ENCODE measurements around the gene HOXB5.

The HOXB5 gene

DNA sequence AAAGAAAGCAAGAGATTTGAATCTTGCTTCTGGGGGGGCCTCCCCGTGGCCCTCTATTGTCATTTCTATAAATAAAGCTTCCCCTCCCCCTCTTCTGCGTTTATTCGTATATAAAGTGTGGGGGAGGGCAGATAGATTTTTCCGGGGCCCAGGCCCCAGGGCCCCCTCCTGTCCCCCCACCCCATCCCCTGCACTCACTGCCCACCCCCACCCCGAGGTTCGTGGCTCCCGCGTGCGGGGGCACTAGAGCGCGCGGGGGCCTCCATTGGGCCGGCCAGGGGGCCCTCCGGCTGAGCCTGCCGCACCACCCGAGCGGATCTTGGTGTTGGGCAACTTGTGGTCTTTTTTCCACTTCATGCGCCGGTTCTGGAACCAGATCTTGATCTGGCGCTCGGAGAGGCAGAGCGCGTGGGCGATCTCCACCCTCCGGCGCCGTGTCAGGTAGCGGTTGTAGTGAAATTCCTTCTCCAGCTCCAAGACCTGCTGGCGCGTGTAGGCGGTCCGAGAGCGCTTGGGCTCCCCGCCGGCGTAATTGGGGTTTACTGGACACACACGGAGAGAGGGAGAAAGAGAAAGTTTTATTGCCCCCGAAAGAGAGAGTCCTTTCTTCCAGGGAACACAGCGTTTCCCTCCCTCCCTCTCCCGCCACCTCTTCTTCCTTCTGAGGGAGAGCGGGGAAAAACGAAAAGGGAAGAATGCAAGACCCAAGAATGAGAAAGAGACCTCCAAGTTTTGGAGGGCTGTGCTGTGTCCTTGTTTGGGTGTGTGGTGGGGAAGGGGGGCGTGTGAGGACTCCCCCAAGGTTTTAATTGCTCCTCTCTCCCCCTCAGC, 16.9 kb downstream of the HOXB5 start:
- H3K4me2 ChIP-seq (ENCODE audit: low read length, poor library complexity, severe bottlenecking): peak overlapping the region; percentile 60
- no peaks in the 10 kb centered on the region for H3K9me3 ChIP-seq (ENCODE audit: control insufficient read depth, low read length)
- H2AFZ ChIP-seq (ENCODE audit: low read depth, low read length): no peak overlapping the region
- H3K14ac ChIP-seq (ENCODE audit: low read length in 2 of 2): peak overlapping the region in 1 of 2 experiments; percentile 88
- peak overlapping the region in 1 of 2 experiments; percentile 91 for H3K23ac ChIP-seq (ENCODE audit: low read length in 2 of 2)
- H2BK120ac ChIP-seq (ENCODE audit: low read depth, low read length): peak overlapping the region; percentile 98
- peak overlapping the region; percentile 18 to 96 for H3K4me3 ChIP-seq (ENCODE audit: insufficient read depth in 1 of 2, low read depth in 1 of 2, low read length in 2 of 2)
- peak overlapping the region; percentile 89 to 97 for H3K18ac ChIP-seq (ENCODE audit: low read depth in 1 of 2, low read length in 2 of 2)
- H3K4me1 ChIP-seq (ENCODE audit: control insufficient read depth, insufficient read depth, low read depth, low read length): peaks cover 38% of the 10 kb centered on the region
- H3K27ac ChIP-seq (ENCODE audit: low read length, poor library complexity, severe bottlenecking): peak overlapping the region; percentile 37
- peak overlapping the region in 1 of 2 experiments; percentile 7 for H2BK12ac ChIP-seq (ENCODE audit: low read length in 2 of 2)
- H3K36me3 ChIP-seq (ENCODE audit: control insufficient read depth in 1 of 2, insufficient read depth in 2 of 2, low read depth in 1 of 2, low read length in 2 of 2): peaks cover 10 to 15% of the 10 kb centered on the region in 2 experiments
- peak overlapping the region; percentile 74 for H4K91ac ChIP-seq (ENCODE audit: low read length)
- peak overlapping the region; percentile 59 for H2BK5ac ChIP-seq (ENCODE audit: low read depth, low read length, poor library complexity, severe bottlenecking)
- H3K79me1 ChIP-seq (replicated peaks; ENCODE audit: low read length, poor library complexity, severe bottlenecking): peaks cover 5% of the 10 kb centered on the region
- no peak overlapping the region for H2AK5ac ChIP-seq (ENCODE audit: low read length, severe bottlenecking)
- peak overlapping the region; percentile 73 for H4K8ac ChIP-seq (ENCODE audit: low read length)
- DNase-seq: peak; percentile 84
- peaks cover 0 to 4% of the 10 kb centered on the region in 2 experiments for H3K27me3 ChIP-seq (ENCODE audit: control insufficient read depth in 1 of 2, insufficient read depth in 1 of 2, low read length in 2 of 2)
- WGBS: under 1% methylated on average over 24 of the region's 43 CpGs
- H3K4ac ChIP-seq (ENCODE audit: low read depth in 1 of 2, low read length in 2 of 2): peak overlapping the region; percentile 60 to 98
- H3K9ac ChIP-seq (ENCODE audit: low read length): peak overlapping the region; percentile 95
- no peak overlapping the region for H2BK15ac ChIP-seq (ENCODE audit: low read depth, poor library complexity, severe bottlenecking)

DNA sequence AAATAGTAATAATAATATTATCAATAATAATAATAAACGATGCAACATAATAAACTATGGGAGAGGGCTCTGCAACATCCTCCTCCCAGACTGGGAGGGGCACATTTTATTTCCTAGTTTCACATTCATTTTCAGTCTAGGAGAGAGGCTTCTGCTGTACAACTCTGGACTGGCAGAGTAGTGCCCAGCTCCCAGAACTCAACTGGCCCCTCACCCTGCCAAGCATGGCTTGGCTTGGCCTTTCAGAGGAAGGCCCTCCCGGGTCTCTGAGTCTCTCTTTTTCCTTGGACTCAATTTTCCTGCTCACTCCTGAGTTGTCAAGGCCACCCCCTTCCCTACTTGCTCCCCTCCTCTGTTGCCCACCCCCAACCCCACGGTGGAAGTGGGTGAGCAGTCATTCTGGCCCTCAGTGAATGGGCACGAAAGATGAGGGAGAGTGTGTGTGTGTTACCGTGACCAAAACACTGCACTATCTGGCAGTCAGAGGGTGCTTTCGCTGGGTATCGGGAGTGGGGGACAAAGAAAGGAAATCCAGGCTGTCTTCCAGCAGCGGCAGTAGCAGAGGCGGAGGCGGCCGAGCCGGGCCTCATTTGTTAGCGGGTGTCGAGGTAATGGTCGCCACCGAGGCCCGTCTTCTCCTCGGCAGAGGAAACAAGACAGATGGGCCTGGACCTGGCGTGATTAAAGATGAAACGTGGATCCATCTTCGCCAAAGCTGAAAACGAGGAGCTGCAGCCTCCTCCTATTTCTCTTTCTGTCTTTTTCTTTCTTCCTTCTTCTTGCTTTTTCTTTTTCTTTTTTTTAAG, 17.7 kb downstream of the HOXB5 start:
- no peak overlapping the region for H2AK5ac ChIP-seq (ENCODE audit: low read length, severe bottlenecking)
- peak overlapping the region; percentile 94 for H4K8ac ChIP-seq (ENCODE audit: low read length)
- WGBS: 3% methylated on average over 18 of the region's 22 CpGs
- H3K23ac ChIP-seq (ENCODE audit: low read length in 2 of 2): peak overlapping the region; percentile 1 to 91
- peak overlapping the region; percentile 95 for H3K9ac ChIP-seq (ENCODE audit: low read length)
- peaks cover 35% of the 10 kb centered on the region for H3K4me1 ChIP-seq (ENCODE audit: control insufficient read depth, insufficient read depth, low read depth, low read length)
- no peak overlapping the region for H2BK5ac ChIP-seq (ENCODE audit: low read depth, low read length, poor library complexity, severe bottlenecking)
- H4K91ac ChIP-seq (ENCODE audit: low read length): peak overlapping the region; percentile 88
- H2BK15ac ChIP-seq (ENCODE audit: low read depth, poor library complexity, severe bottlenecking): no peak overlapping the region
- H3K27ac ChIP-seq (ENCODE audit: low read length, poor library complexity, severe bottlenecking): peak overlapping the region; percentile 7
- peak overlapping the region; percentile 98 for H2BK120ac ChIP-seq (ENCODE audit: low read depth, low read length)
- H3K4ac ChIP-seq (ENCODE audit: low read depth in 1 of 2, low read length in 2 of 2): peak overlapping the region; percentile 14 to 79
- peak overlapping the region in 1 of 2 experiments; percentile 31 for H3K14ac ChIP-seq (ENCODE audit: low read length in 2 of 2)
- H2BK12ac ChIP-seq (ENCODE audit: low read length in 2 of 2): peak overlapping the region; percentile 24 to 29
- H3K36me3 ChIP-seq (ENCODE audit: control insufficient read depth in 1 of 2, insufficient read depth in 2 of 2, low read depth in 1 of 2, low read length in 2 of 2): peaks cover 10 to 15% of the 10 kb centered on the region in 2 experiments
- peaks cover 5% of the 10 kb centered on the region for H3K79me1 ChIP-seq (replicated peaks; ENCODE audit: low read length, poor library complexity, severe bottlenecking)
- no peaks in the 10 kb centered on the region for H3K9me3 ChIP-seq (ENCODE audit: control insufficient read depth, low read length)
- peak overlapping the region; percentile 52 to 97 for H3K18ac ChIP-seq (ENCODE audit: low read depth in 1 of 2, low read length in 2 of 2)
- peak; percentile 86 for DNase-seq
- no peak overlapping the region for H2AFZ ChIP-seq (ENCODE audit: low read depth, low read length)
- peak overlapping the region in 1 of 2 experiments; percentile 76 for H3K4me3 ChIP-seq (ENCODE audit: insufficient read depth in 1 of 2, low read depth in 1 of 2, low read length in 2 of 2)
- H3K4me2 ChIP-seq (ENCODE audit: low read length, poor library complexity, severe bottlenecking): peak overlapping the region; percentile 38
- peaks cover 0 to 4% of the 10 kb centered on the region in 2 experiments for H3K27me3 ChIP-seq (ENCODE audit: control insufficient read depth in 1 of 2, insufficient read depth in 1 of 2, low read length in 2 of 2)

DNA sequence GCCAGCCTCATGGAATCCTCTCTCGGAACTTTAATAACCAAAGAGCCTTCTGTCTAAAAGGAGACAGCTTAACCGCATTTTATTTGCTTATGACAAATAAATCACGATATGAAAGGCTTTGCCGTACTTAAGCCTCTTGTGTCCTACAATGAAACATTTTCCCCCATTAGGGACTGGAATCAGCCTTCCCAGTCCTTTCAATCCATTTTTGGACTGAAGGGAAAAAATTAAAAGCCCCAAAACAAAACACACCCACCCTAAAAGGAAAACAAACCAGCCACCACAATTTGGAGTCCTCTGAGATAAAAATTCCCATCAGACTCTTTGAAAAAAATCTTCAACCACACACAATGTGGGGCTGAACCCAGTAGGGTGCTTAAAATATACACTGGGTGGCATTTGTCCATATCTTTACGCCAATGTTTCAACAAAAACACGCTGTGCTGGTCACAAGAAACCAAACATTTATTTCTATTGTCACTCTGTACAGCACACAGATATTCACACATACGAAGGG, 18.5 kb downstream of the HOXB5 start:
- no peaks in the 10 kb centered on the region for H3K9me3 ChIP-seq (ENCODE audit: control insufficient read depth, low read length)
- 2% methylated on average over 6 of the region's 7 CpGs for WGBS

More for the DNA sequence above, 18.5 kb downstream of the HOXB5 start:
- H4K91ac ChIP-seq (ENCODE audit: low read length): no peak overlapping the region
- peak overlapping the region; percentile 37 to 55 for H3K4ac ChIP-seq (ENCODE audit: low read depth in 1 of 2, low read length in 2 of 2)
- no peak overlapping the region for H2BK5ac ChIP-seq (ENCODE audit: low read depth, low read length, poor library complexity, severe bottlenecking)
- no peak overlapping the region for H3K14ac ChIP-seq (ENCODE audit: low read length in 2 of 2)
- peaks cover 0 to 4% of the 10 kb centered on the region in 2 experiments for H3K27me3 ChIP-seq (ENCODE audit: control insufficient read depth in 1 of 2, insufficient read depth in 1 of 2, low read length in 2 of 2)
- peak overlapping the region in 1 of 2 experiments; percentile 57 for H3K18ac ChIP-seq (ENCODE audit: low read depth in 1 of 2, low read length in 2 of 2)
- peak overlapping the region in 1 of 2 experiments; percentile 76 for H3K4me3 ChIP-seq (ENCODE audit: insufficient read depth in 1 of 2, low read depth in 1 of 2, low read length in 2 of 2)
- no peak overlapping the region for H4K8ac ChIP-seq (ENCODE audit: low read length)
- no peak overlapping the region for H2BK12ac ChIP-seq (ENCODE audit: low read length in 2 of 2)
- no peak overlapping the region for H2BK15ac ChIP-seq (ENCODE audit: low read depth, poor library complexity, severe bottlenecking)
- H3K4me2 ChIP-seq (ENCODE audit: low read length, poor library complexity, severe bottlenecking): no peak overlapping the region
- H3K9ac ChIP-seq (ENCODE audit: low read length): peak overlapping the region; percentile 95
- peaks cover 10 to 15% of the 10 kb centered on the region in 2 experiments for H3K36me3 ChIP-seq (ENCODE audit: control insufficient read depth in 1 of 2, insufficient read depth in 2 of 2, low read depth in 1 of 2, low read length in 2 of 2)
- no peak overlapping the region for H2AFZ ChIP-seq (ENCODE audit: low read depth, low read length)
- H3K23ac ChIP-seq (ENCODE audit: low read length in 2 of 2): no peak overlapping the region
- H3K4me1 ChIP-seq (ENCODE audit: control insufficient read depth, insufficient read depth, low read depth, low read length): peaks cover 39% of the 10 kb centered on the region
- DNase-seq: peak; percentile 87
- peak overlapping the region; percentile 44 for H2BK120ac ChIP-seq (ENCODE audit: low read depth, low read length)
- H2AK5ac ChIP-seq (ENCODE audit: low read length, severe bottlenecking): peak overlapping the region; percentile 32
- H3K79me1 ChIP-seq (replicated peaks; ENCODE audit: low read length, poor library complexity, severe bottlenecking): peaks cover 5% of the 10 kb centered on the region
- no peak overlapping the region for H3K27ac ChIP-seq (ENCODE audit: low read length, poor library complexity, severe bottlenecking)
